Activated CD4-positive, alpha-beta T cell treated with anti-CD3 and anti-CD28 coated beads for 36 hours (primary cell): ENCODE data around the gene ZFP64. TPM values are rescaled to one million over a fixed set of nuclear protein-coding genes. Genes with fewer than 3 reads are reported as not detected.

Source experiments
- ATAC-seq: fragments of 200-7000 bp; cut with Tn5 transposase; one replicate; pipeline ENCODE4 v1.10.0; 2021; ENCODE audit warnings: mild to moderate bottlenecking, moderate library complexity
- CTCF ChIA-PET: fragments of 350-600 bp; sonication (Branson Sonifier 250); formaldehyde crosslinking; loops from one replicate; lab custom pipeline; 2021; ENCODE audit warnings: antibody characterized with exemption; lab: Charles Lee
- POLR2A ChIA-PET: fragments of 350-600 bp; sonication (Branson Sonifier 250); formaldehyde crosslinking; loops from one replicate; lab custom pipeline; 2021; ENCODE audit warnings: antibody characterized with exemption, inconsistent platforms; lab: Charles Lee
- DNase-seq: peaks from one replicate; pipeline ENCODE4 v3.0.0-alpha.2; 2020
- H3K27ac Mint-ChIP-seq: one replicate; pipeline ENCODE4 v1.8.0; 2021; ENCODE audit warnings: mixed read lengths
- H3K27me3 Mint-ChIP-seq: one replicate; pipeline ENCODE4 v1.8.0; 2021; ENCODE audit warnings: mixed read lengths
- H3K36me3 Mint-ChIP-seq: one replicate; pipeline ENCODE4 v1.8.0; 2021; ENCODE audit warnings: low read depth, mixed read lengths
- H3K4me1 Mint-ChIP-seq: one replicate; pipeline ENCODE4 v1.8.0; 2021; ENCODE audit warnings: mixed read lengths
- H3K4me3 Mint-ChIP-seq: one replicate; pipeline ENCODE4 v1.8.0; 2021; ENCODE audit warnings: mild to moderate bottlenecking, moderate library complexity, mixed read lengths
- H3K9me3 Mint-ChIP-seq: one replicate; pipeline ENCODE4 v1.8.0; 2021; ENCODE audit warnings: low read depth, mixed read lengths
- intact Hi-C, 2 experiments: fragments of 100-400 bp; cut with DNase I in 1 of 2; cut with micrococcal nuclease in 1 of 2; formaldehyde crosslinking; loops; one replicate each; pipeline versions ENCODE4 v1.14.2 to v1.15.1; 2022 to 2024; cut with DNase I, micrococcal nuclease
- total RNA-seq, 2 experiments: library from RNA; stranded (reverse); gene quantifications; one replicate each; pipeline ENCODE4 v1.2.3, GENCODE V29; 2021

ZFP64 gene
- total RNA-seq, 2 experiments from 2014 or later, result 12.2 to 16.5 TPM

GRCh38 chr20:52178691-52179090, 12.9 kb downstream of the ZFP64 start:
- H3K36me3 Mint-ChIP-seq, result peaks cover 34% of the 10 kb centered on the region
- DNase-seq, result no peak
- peaks cover 23% of the 10 kb centered on the region for H3K4me1 Mint-ChIP-seq
- no peaks in the 10 kb centered on the region for H3K27me3 Mint-ChIP-seq
- CTCF ChIA-PET, result interaction anchor here (1.2 to 1.3 kb wide), 2 partner anchors 13 to 23 kb away, joined by 3 to 4 read pairs; partner anchors contain the start of gene ZFP64
- no peak for ATAC-seq
- POLR2A ChIA-PET, result no interaction called here
- no peaks in the 10 kb centered on the region for H3K9me3 Mint-ChIP-seq
- H3K4me3 Mint-ChIP-seq, result no peak overlapping the region
- intact Hi-C loops, result no loop called here
- H3K27ac Mint-ChIP-seq, result no peak overlapping the region

DNA sequence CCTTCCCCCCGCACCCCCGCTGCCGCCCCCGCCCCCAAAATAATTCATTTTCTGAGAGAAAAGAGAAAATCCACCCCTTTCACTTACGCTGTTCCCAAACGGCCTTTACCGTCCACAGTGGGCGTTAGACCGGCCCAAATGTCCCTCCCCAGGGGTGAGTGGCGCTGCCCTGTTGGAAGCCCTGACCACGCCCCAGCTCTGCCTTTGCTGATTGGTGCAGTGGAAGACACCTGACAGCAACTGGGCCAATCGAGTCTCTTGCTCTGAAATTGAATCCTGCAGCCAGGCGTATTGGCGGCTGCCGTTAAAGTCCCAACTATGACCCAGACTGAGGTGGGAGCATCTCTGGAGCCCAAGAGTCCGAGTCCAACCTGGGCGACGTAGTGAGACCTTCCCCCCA, 15.7 kb downstream of the ZFP64 start:
- H3K9me3 Mint-ChIP-seq, result no peaks in the 10 kb centered on the region
- H3K4me1 Mint-ChIP-seq, result peaks cover 31% of the 10 kb centered on the region
- intact Hi-C loops, result no loop called here
- H3K4me3 Mint-ChIP-seq, result no peak overlapping the region
- ATAC-seq (no peak), DNase-seq (no peak)
- H3K36me3 Mint-ChIP-seq, result peaks cover 37% of the 10 kb centered on the region
- ChIA-PET POLR2A (no interaction called here), CTCF (no interaction called here)
- H3K27ac Mint-ChIP-seq, result no peak overlapping the region
- H3K27me3 Mint-ChIP-seq, result no peaks in the 10 kb centered on the region

GRCh38 chr20:52172392-52173047, 19.1 kb downstream of the ZFP64 start:
- Mint-ChIP-seq H3K36me3 (peaks cover 27% of the 10 kb centered on the region), H3K4me1 (peaks cover 15% of the 10 kb centered on the region), H3K27me3 (no peaks in the 10 kb centered on the region), H3K9me3 (no peaks in the 10 kb centered on the region), H3K27ac (no peak overlapping the region), H3K4me3 (no peak overlapping the region)
- DNase-seq (no peak), ATAC-seq (no peak)
- CTCF ChIA-PET, result interaction anchor here (0.8 kb wide), 1 partner anchor 125 kb away, joined by 3 read pairs; no protein-coding TSS in a partner anchor
- intact Hi-C loops, result no loop called here
- POLR2A ChIA-PET, result no interaction called here

- intact Hi-C loops, result no loop called here
- ChIA-PET CTCF (no interaction called here), POLR2A (no interaction called here)
- no peak for ATAC-seq
- DNase-seq, result no peak
- Mint-ChIP-seq H3K9me3 (peaks cover 3% of the 10 kb centered on the region), H3K4me3 (no peak overlapping the region), H3K4me1 (peaks cover 15% of the 10 kb centered on the region), H3K27ac (no peak overlapping the region), H3K36me3 (peaks cover 32% of the 10 kb centered on the region), H3K27me3 (no peaks in the 10 kb centered on the region)
Observed at GRCh38 chr20:52171025-52171424, 20.6 kb downstream of the ZFP64 start.

- peak overlapping the region; percentile 22 for H3K27ac Mint-ChIP-seq
- DNase-seq (no peak), ATAC-seq (peak; percentile 44)
- intact Hi-C loops, result no loop called here
- H3K36me3 Mint-ChIP-seq, result peaks cover 46% of the 10 kb centered on the region
- H3K27me3 Mint-ChIP-seq, result no peaks in the 10 kb centered on the region
- ChIA-PET CTCF (no interaction called here), POLR2A (interaction anchor here (0.6 kb wide), 1 partner anchor 1610 kb away, joined by 3 read pairs; no protein-coding TSS in a partner anchor)
- H3K4me3 Mint-ChIP-seq, result no peak overlapping the region
- peaks cover 15% of the 10 kb centered on the region for H3K4me1 Mint-ChIP-seq
- peaks cover 3% of the 10 kb centered on the region for H3K9me3 Mint-ChIP-seq
Observed at GRCh38 chr20:52168116-52168515, 23.5 kb downstream of the ZFP64 start.

GRCh38 chr20:52167232-52167840, 24.2 kb downstream of the ZFP64 start:
- no peaks in the 10 kb centered on the region for H3K27me3 Mint-ChIP-seq

DNA sequence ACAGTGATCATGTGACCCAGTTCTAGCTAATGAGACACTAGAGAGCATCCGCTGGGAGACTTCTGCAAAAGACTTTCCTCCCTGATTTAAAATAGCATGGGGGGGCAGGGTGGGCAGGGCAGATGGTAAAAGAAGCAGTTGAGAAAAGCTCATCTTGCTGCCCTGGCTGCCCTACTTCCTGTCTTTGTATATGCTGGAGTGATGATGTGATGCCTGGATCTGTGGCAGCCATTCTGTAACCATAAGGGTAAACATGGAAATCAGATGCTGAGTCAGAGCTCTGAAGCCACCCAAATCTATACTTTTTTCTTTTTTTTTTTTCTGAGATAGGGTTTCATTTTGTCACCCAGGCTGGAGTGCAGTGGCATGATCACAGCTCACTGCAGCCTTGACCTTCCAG, 25.4 kb downstream of the ZFP64 start:
- intact Hi-C loops, result no loop called here
- POLR2A ChIA-PET, result no interaction called here
- DNase-seq (no peak), ATAC-seq (no peak)
- Mint-ChIP-seq H3K27ac (no peak overlapping the region), H3K27me3 (no peaks in the 10 kb centered on the region), H3K36me3 (peaks cover 42% of the 10 kb centered on the region), H3K9me3 (peaks cover 3% of the 10 kb centered on the region), H3K4me1 (peaks cover 7% of the 10 kb centered on the region), H3K4me3 (no peak overlapping the region)
- CTCF ChIA-PET, result interaction anchor here (0.6 to 2.1 kb wide), 3 partner anchors 9 to 15 kb away, joined by 3 to 6 read pairs (median 3); no protein-coding TSS in a partner anchor

More at GRCh38 chr20:52167232-52167840, 24.2 kb downstream of the ZFP64 start:
- no peak overlapping the region for H3K4me3 Mint-ChIP-seq
- ATAC-seq (no peak), DNase-seq (no peak)
- peaks cover 3% of the 10 kb centered on the region for H3K9me3 Mint-ChIP-seq
- H3K4me1 Mint-ChIP-seq, result peaks cover 10% of the 10 kb centered on the region
- CTCF ChIA-PET, result no interaction called here
- intact Hi-C loops, result no loop called here
- POLR2A ChIA-PET, result no interaction called here
- no peak overlapping the region for H3K27ac Mint-ChIP-seq
- H3K36me3 Mint-ChIP-seq, result peaks cover 45% of the 10 kb centered on the region

GRCh38 chr20:52160621-52161204, 30.9 kb downstream of the ZFP64 start:
- Mint-ChIP-seq H3K27ac (no peak overlapping the region), H3K4me1 (no peaks in the 10 kb centered on the region), H3K4me3 (no peak overlapping the region), H3K9me3 (peaks cover 5% of the 10 kb centered on the region), H3K36me3 (peaks cover 67% of the 10 kb centered on the region), H3K27me3 (no peaks in the 10 kb centered on the region)
- ATAC-seq (no peak), DNase-seq (no peak)
- CTCF ChIA-PET, result no interaction called here
- POLR2A ChIA-PET, result no interaction called here
- intact Hi-C loops, result no loop called here

DNA sequence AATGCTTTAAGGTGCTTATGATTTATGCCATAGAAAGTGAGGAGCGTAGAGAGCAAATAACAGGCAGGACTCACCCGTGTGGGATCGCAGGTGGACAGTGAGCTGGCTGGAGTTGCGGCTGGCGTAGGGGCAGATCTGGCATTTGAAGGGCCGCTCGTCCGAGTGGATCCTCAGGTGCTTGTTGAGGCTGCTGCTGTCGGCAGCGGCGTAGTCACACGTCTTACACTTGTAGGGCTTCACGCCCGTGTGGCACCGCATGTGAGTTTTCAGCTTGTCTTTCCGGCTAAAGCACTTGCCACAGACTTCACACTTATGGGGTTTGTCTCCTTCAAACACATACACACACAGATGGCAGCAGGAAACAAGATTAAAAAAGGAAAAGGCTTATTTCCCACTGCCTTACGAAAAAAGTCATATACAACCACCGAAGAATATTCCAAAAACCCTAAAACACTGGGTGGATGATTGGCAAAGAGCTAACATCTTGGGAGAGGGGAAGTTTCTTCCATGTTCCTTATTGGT, 31.5 kb downstream of the ZFP64 start:
- intact Hi-C loops, result no loop called here

DNA sequence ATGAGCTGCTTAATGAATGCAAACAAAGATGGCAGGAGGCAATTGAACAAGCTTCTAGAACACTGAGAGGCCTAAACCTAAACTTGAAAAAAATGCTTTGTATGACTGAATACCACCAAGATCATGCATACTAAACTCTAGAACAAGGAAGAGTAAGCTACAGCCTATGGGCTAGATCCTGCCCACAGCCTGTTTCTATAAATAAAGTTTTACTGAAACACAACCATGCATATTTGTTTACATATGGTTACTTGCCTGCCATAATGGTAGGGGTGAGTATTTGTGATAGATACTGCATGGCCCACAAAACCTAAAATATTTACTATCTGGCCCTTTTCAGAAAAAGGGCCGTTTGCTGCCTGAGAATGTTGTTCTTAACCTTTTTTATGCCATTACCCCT, 37.0 kb downstream of the ZFP64 start:
- CTCF ChIA-PET, result interaction anchor here (1.1 to 3.2 kb wide), 3 partner anchors 11 to 26 kb away, joined by 4 to 15 read pairs (median 6); no protein-coding TSS in a partner anchor
- H3K27me3 Mint-ChIP-seq, result no peaks in the 10 kb centered on the region
- intact Hi-C loops, result no loop called here

More for the DNA sequence above, 31.5 kb downstream of the ZFP64 start:
- Mint-ChIP-seq H3K4me3 (no peak overlapping the region), H3K27ac (no peak overlapping the region), H3K9me3 (peaks cover 5% of the 10 kb centered on the region), H3K27me3 (no peaks in the 10 kb centered on the region), H3K4me1 (no peaks in the 10 kb centered on the region), H3K36me3 (peaks cover 63% of the 10 kb centered on the region)
- CTCF ChIA-PET, result no interaction called here
- POLR2A ChIA-PET, result no interaction called here
- DNase-seq (no peak), ATAC-seq (no peak)

DNA sequence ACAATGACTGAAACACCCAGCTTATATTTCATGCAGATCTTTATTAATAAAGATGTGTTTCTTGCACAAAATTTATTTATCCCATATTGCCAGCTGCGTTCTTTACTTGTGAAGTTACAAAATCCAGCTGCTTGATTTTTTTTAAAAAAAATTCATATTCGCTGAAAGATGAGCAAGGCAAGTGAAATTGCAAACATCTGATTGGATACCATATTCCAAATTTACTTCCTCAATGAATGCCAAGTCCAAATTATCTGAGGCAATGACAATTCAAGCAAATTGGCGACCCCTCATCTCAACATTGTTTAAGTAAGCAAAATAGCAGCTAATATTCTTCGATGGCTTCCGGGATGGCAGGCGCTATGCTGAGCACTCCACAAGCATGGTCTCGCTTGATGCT, 37.7 kb downstream of the ZFP64 start:
- POLR2A ChIA-PET, result no interaction called here
- H3K36me3 Mint-ChIP-seq, result peaks cover 42% of the 10 kb centered on the region
- CTCF ChIA-PET, result interaction anchor here (1.1 to 3.2 kb wide), 3 partner anchors 12 to 25 kb away, joined by 4 to 15 read pairs (median 6); no protein-coding TSS in a partner anchor
- no peak for DNase-seq
- H3K4me1 Mint-ChIP-seq, result no peaks in the 10 kb centered on the region
- intact Hi-C loops, result no loop called here
- no peak overlapping the region for H3K4me3 Mint-ChIP-seq
- H3K9me3 Mint-ChIP-seq, result peaks cover 5% of the 10 kb centered on the region
- H3K27ac Mint-ChIP-seq, result no peak overlapping the region
- H3K27me3 Mint-ChIP-seq, result no peaks in the 10 kb centered on the region
- ATAC-seq, result no peak

More for the DNA sequence above, 37.0 kb downstream of the ZFP64 start:
- DNase-seq, result no peak
- H3K4me3 Mint-ChIP-seq, result no peak overlapping the region
- H3K9me3 Mint-ChIP-seq, result peaks cover 5% of the 10 kb centered on the region
- ATAC-seq, result no peak
- peaks cover 48% of the 10 kb centered on the region for H3K36me3 Mint-ChIP-seq
- POLR2A ChIA-PET, result interaction anchor here (0.7 kb wide), 1 partner anchor 132 kb away, joined by 4 read pairs; no protein-coding TSS in a partner anchor
- no peaks in the 10 kb centered on the region for H3K4me1 Mint-ChIP-seq
- no peak overlapping the region for H3K27ac Mint-ChIP-seq
